H4 (cell line): ENCODE data around the gene C1QL1. TPM values are rescaled to one million over a fixed set of nuclear protein-coding genes. Genes with fewer than 3 reads are reported as not detected.

Source experiments
- DNase-seq: peaks from one replicate; pipeline ENCODE4 v3.0.0-alpha.2; 2015; ENCODE audit warnings: low spot score
- total RNA-seq: library from RNA; depleted of rRNA; stranded (reverse); fragments of >200 nt; shearing (Covaris generic); gene quantifications from 2 replicates; pipeline ENCODE4 v1.2.3, GENCODE V29; 2014

C1QL1 gene
- total RNA-seq, 1 experiment from 2014 or later = 5.3 TPM

DNA sequence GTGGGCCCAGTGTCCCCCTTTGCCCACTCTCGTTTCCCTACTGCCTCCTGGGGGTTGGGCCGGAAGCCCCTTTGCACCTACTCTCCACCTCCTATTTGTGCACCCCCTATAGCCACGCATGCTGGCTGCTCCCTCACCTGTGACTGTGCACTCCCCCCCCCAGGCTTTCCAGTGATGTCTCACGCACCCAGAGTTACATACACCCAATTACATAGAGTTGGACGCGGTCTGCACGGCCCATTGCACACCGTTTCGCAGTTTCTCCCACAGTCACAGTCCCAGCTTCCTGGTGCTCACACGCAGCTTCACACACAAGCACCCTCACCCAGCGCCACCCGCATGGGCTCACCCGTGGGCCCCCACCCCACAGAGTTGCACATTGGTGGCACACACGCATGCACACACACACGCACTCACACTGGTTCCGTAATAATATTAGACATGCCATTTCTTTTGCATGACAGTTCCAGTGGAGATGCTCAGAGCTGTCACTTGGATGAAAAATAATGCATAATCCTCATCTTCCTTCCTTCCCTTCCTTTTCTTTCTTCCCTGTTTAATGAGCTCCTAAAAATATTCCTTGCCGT lies 21.5 kb upstream of the C1QL1 start:
- no peak for DNase-seq

DNA sequence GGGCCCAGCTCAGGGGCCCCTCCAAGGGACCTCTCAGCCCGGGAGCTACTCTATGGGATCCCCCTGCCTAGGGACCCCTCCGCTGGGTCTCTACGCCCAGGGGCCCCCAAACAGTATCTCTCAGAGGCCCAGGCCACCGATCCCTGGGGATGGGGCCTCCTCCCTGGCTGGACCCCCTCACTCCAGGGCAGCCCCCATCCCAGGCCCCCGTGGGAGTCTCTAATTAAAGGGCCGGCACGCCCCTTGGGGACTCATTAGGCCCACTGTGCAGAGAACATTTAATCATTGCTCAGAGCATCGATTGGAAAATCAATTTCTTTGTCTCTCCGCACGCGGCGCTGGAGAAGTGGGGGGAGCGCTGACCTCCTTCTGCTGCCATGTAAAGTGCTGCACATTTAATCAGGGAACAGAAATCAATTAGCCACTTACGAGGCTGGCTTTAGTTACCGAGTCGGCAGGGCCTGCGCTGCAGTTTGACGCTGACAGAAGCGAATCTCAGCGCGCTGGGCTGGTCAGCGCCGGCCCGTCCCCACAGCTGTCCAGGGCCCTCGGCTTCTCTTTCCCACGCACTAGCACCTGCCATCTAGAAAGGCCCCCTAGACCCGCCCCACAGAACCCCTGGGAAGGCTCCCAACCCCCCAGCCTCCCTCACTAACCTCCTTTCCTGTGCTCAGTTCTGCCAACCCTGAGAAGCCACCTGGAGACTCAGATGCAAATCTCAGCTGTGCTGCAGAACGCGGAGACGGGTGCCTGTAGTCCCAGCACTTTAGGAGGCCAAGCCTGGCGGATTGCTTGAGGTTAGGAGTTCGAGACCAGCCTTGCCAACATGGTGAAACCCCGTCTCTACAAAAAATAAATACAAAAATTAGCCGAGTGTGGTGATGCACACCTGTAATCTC lies 20.2 kb upstream of the C1QL1 start:
- DNase-seq = no peak

DNA sequence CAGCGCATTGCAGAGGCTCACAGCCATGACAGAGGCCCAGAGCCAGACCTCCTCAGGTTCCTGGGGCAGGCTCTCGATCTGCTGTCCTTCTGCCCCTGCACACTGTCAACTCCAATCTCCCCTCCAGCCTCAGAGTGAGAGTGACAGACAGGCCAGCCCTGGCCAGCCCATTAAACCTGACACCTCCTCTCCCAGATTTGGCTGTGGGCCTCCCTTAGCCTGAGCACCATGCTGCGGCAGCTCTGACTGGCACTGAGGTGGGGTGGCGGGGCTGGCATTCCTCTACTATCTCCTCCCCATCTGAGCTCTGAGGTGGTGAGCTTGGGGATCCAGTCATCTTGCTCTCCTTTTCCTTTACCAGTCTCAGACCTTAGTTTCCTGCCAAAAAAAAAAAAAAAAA lies 15.5 kb upstream of the C1QL1 start:
- no peak for DNase-seq

DNA sequence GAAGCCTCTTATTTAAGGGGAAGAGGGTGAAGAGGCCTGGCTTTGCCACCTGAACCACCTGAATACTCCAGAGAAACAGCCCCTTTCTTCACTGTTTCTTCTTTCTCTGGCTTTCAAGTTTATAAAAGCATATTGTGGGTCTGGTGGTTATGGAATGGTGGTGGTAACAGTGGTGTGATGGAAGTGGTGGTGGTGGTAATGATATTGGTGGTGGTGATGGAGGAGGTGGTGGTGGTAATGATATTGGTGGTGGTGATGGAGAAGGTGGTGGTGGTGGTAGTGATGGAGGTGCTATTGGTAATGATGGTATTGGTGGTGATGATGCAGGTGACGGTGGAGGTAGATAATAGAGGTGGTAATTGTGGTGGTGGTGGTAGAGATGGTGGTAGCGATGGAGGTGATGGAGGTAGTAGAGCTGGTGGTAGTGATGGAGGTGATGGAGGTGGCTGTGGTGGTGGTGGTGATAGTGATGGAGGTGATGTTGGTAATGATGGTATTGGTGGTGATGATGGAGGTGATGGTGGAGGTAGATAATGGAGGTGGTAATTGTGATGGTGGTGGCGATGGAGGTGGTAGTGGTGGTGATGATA lies 14.1 kb upstream of the C1QL1 start:
- no peak for DNase-seq

DNA sequence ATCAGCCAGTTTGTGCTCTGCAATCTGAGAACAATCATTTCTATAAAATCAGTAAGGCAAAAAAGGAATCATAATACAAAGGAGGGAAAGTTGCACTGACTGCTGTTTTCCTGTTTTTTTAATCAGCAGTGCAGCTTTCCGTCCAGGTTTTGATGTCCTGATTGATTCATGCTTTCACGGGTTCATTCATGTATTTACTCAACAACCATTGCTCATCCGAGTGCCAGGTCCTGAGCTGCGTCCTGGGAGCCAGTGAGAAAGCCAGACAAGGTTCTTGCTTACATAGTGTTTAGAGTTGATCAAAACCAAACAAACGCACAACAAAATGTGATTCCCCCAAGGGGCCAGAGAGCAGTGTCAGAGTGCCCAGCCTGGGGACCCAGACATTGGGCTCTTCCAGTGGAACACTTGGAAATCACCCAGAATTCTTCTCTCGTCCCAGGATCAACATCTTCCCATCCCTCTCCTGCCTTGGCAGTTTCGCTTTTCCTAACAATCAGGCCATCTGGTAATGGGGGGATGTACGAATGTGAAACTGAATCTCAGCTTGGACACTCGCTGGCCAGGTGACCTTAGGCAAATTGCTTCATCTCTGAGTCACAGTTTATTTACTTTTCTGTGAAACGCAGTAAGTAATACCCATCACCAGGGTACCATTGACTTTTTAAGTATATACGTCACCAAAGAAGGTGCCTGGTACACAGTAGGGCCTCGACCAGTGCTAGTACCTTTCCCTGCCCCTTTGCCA lies 13.3 kb upstream of the C1QL1 start:
- peak; percentile 90 for DNase-seq

DNA sequence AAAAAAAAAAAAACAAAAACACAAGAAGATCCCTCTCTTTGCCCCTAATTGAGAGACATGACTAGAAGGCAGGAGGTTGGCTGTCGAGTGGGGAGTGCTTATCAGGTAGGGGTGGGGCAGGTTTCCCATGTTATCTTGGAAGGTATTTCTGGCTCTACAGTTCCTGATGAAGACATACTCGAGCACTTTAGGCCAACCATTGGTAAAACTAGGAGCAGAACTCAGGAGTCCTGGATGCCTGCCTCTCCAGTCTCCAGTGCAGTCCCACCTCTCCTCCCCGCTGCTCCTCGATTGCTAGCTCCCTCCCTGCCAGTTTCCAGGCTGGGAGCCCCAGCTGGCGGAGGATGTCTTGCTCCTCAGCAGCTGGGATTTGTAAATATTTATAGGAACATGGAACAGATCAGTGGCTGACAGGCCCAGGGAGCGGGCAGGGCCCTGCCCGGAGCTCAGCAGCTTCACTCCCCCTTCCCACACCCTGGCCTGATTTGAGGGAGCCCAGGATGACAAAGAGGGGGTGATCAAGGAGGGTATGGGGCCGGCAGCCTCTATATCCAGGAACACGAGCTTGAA lies 11.4 kb upstream of the C1QL1 start:
- peak; percentile 78 for DNase-seq

DNA sequence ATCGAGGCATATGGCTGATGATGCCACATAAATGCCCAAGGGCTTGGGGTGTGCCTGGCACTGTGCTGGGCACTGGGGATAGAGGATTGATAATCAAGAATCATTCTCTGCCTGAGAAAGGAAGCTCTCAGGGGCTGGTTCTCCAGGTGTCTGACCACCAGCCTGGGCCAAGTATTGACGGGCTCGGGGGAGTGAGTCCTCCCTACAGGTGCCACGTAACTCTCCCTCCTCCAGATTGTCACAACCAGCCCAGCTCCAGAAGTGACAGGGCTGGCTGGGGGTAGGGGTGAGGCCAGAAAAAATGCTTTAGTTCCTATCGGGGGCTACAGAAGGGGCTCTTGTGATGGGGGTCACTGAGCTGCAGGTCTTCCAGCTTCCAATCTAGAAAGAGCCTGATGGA lies 10.7 kb upstream of the C1QL1 start:
- no peak for DNase-seq

DNA sequence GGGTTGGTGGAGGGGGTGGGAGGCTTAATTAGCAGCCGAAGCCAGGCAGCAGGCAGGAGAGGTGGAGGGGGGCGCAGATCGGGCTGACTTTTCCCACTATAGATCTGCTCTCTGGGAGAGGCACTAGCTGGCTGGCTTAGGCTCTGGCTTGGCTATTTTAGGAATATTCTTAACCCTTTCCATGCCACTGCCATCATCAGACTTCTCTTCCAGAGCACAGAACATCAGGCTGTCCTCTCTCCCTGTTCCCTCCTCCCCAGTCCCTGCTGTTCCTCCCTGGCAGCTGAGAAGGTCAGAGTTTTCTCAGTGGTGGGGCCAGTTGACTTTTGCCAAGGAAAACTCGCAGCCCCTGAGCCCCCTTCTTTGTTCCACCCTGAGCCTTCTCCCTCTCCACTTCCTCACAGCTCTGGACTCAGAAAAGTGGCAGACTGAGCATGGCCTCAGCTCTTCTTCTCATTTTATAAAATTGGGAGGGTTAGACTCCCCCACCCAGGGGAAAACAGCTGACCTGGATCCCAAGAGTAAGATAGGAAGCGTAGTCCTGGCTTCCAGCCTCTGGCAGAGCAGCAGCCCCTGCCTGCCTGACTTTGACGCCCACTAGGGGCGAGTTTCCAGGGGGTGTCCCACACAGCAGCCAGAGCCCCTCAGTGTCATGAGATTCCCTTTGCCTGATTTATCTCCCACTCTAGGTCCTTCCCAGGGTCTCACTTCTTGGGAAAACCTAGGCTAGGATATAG lies 9.9 kb upstream of the C1QL1 start:
- no peak for DNase-seq

DNA sequence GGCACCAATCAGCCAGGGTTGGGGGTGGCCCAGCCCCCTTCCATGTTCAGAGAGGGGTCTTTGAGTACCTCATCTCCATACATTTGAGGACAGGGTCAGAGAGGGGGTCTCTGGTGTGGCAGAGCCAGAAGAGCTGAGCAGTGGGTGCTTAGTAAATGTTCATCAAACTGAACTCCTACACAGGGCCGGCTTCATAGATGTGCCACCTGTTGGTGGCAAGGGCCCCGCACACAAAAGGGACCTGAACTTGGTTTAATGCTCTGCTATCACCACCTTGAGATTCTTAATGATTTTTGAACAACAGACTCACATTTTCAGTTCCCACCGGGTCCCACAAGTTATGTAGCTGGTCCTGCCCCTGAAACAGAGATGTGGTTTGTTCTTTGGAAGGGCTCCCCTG lies 9.0 kb upstream of the C1QL1 start:
- no peak for DNase-seq

DNA sequence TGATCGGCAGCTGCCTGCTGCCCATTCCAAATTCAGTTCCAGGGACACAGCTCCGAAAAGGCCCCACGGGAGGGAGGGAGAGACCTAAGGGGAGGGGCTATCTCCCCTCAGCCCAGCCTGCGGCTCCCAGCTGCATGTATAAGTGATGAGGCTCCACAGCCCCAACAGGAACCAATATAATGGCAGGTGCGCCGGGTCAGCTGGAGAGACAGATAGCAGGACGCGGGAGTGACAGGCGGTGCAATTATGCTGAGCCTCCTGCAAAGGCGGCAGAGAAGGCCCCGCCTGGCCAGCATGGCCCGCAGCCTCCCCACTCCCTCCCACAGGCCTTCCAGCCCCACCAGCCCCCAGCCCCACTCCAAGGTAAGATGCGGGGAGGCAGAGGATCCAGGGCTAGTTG lies 8.1 kb upstream of the C1QL1 start:
- DNase-seq = no peak

DNA sequence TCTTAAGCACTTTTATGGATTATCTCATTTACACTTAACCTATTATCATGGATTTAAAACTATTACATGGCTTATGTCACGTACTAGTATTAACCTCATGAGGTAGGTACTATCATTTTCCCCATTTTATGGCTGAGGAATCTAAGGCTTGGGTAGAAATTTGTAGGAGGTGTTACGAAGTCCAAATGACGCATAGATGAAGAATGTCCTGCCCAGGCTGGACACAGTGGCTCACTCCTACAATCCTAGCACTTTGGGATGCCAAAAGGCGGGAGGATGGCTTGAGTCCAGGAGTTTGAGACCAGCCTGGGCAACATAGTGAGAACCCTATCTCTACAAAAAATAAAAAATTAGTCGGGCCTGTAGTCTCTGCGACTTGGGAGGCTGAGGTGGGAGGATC lies 4.8 kb upstream of the C1QL1 start:
- peak; percentile 55 for DNase-seq

DNA sequence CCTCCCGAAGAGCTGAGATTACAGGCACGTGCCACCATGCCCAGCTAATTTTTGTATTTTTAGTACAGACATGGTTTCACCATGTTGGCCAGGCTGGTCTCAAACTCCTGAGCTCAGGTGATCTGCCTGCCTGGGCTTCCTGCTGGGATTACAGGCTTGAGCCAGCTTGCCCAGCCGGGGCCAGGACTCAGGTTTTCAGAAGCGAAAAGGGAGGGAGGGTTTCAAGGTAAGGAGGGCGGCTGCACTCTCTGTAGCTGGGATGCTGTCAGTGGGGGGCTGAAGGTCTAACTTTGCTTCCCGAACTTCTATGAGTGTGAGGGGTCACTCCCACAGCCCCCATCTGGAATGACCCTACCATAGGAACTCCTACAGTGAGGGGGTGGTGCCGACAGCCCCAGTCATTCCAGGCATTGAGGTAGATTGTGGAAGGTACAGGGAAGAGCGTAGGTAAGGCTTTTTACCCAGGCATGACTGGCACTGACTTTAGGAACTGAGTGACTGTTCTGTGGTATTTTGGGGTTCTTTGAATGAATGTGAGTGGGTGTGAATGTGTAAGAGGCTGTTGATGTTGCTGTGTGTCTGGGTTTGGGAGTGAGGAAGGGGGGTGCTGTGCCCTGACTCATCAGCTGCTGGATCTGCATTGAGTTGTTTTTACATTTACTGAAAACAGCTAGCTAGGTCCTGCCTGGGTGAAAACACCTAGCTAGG lies 3.8 kb upstream of the C1QL1 start:
- no peak for DNase-seq

DNA sequence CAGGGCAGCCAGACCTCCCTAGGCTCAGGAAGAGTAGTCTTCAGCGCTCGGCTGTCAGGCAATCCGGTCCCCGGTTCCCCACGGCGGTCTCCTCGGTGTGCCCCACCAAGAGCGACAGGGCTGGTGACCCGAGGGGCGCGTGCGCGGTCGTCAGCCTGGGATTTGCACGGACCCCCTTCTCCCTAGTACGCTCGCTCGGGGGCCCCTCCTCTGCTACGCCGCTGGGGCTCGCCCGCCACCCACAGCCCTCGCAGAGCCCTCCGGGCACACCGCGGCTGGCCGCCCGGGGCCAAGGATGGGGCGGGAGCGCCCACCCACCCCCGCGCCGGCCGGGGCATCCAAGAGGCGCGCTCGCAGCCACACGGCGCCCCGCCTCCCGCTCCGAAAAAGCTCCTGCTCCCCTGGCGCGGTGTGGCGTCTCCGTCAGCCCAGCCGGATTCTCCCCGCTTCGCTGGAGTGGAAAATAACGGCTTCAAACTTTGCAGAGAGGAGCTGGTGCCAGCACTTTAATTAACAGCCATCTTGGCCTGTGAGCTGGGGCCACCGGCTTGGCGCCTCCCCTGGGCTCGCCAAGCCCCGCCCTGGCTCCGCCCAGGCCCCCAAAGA lies 2.1 kb upstream of the C1QL1 start:
- DNase-seq = no peak

DNA sequence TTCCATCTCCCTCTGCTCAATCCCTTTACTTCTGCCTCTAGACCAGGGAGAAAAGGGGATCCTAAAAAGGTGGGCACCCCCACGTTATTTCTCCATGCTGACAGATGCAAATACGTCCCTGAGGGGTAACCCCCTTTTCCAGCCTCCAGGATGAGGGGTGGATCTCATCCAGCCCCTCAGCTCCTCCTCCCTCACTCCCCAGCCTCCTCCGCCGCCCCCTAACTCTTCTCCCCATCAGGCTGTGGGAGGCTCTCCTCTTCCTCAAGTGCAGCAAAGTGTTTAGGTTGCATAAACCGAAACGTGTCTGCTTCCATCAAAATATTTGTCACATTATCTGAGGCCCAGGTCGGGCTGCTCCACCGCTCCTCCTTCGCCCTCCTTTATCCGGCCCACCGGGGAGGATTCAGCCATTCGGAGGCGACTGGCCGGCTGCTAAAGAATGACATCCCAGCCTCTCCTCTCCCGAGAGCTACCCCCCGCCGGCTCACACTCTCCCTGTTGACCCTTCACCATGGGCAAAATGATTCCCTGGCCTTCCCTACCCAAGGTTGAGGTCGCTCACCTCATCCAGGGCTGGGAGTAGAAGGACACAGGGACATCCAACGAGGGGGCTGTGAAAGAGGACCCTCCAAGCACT lies 1.2 kb upstream of the C1QL1 start:
- DNase-seq = no peak

DNA sequence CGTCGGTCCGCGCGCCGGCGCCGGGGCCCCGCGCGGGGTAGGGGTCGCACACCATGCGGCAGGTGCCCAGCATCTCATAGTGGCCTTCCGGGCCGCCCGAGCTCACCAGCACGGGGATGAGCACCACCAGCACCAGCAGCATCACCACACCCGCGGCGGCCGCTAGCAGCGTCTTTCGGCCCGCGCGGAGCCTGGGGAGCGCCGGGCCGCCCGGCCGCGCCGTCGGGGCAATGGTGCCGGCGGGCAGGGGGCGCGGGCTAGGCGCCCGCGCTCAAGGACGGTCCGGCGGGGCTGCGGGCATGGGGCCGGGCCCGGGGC lies 237 bp downstream of the C1QL1 start:
- no peak for DNase-seq

DNA sequence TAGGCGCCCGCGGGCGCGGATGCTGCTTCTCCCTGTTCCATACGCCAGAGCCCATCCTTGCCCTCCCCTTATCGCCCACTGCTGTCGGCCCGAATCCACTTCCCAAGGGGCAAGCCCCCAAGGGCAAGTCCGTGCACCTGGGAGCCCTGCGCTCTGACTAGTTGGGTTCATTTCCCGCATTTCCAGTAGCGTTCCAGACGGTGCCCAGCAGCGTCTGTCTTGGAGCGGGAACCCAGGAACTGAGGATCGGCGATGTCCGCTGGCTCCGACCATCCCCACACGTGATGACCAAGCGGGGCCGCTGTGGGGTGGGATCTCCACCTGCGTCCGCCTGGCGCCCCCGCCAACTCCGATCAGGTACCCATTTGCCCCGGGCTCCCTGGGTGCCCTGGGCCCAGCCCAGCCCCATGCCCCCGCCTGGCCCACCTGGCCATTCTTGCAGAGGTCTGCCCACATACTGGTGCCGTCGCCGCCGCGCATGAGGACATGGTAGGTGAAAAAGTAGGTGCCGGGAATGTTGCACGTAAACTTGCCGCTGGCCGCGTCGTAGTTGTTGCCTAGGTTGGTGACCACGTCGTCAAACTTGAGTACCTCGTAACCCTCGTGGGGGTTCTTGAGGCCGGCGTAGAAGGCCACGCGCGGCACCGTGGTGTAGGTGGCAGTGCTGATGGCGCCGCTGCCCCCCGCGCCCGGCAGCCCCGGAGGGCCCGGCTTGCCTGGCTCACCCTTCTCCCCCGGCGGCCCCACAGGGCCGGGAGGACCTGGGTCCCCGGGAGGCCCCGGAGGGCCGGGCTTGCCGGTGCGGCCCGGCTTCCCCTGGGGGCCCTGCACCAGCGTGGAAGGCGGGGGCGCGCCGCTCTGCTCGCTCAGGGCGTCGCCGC lies 837 bp downstream of the C1QL1 start:
- DNase-seq = no peak

DNA sequence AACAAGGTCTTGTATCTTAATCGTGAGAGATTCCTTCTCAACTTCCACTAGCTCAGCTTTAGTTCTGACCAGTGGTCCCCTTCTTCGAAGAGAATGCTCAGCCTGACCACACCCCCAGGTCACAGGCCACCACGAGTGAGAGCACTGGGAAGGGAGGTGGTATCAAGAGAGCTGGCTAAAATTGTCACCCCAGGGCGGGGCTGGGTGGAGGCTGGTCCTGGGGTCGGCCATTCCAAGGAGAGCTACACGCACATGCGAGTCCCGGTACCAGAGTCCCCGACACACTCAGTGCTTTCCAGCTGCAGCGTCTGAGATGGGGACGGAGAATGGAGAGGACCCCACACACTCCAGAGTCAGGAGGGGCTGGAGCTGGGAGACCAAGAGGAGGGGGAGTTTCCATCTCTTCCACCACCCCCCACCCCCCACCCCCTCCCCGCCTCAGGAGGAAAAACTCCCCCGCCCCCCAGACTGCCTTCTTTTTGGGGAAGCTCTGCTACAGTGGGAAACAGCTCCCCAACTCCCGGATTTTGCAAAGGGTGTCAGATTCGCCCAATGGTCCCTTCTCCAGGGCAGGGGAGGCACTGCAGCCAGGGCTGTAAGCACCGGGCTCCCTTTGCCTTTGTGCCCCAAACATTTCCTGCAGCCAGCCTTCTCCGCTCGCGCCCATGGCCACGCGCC lies 1.6 kb downstream of the C1QL1 start:
- DNase-seq = no peak

DNA sequence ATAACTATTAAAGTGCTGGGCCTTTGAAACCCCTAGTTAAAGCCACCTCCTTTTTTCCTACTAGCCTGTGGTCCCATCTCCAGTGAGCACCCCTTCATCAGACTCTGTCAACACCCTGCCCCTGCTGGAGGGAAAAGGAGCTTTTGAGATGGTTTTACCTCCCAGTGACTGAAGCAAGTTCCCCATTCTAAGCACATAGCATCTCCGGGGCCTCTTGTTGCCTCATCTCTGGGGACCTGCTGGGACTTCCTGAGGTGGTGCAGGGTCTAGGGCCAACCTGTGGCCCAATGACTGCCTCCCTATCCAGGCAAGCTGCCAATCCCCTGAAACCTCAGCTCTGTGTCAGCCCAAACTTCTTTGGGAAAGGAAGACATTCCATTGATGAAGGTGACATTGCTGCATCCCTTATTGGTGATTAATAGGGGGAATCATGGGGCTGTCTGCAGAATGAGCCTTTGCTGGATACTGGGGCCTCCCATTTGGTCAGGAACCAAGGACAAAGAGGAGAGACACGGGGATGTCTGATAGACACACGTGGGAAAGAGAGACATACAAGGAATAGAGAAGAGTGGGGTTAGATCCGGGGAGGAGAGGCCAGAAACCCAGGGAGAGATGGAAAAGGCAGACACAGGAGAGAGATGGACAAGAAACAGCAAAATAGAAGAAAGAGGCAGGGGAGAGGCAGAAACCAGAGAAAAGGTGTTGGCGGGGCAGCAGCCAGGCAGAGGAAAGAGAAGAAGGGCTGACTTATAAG lies 2.4 kb downstream of the C1QL1 start:
- DNase-seq = no peak
